B cell (primary cell): ENCODE data around the gene UGGT1. TPM values are rescaled to one million over a fixed set of nuclear protein-coding genes. Genes with fewer than 3 reads are reported as not detected.

Experiments used
- ATAC-seq: fragments of 200-7000 bp; cut with Tn5 transposase; one replicate; pipeline ENCODE4 v1.10.0; 2021; ENCODE audit warnings: low read depth, mild to moderate bottlenecking, moderate number of reproducible peaks, moderate library complexity
- CTCF ChIA-PET: fragments of 350-600 bp; sonication (Branson Sonifier 250); formaldehyde crosslinking; loops from one replicate; lab custom pipeline; 2021; ENCODE audit warnings: antibody characterized with exemption, inconsistent platforms; lab: Charles Lee
- POLR2A ChIA-PET: fragments of 350-600 bp; sonication (Branson Sonifier 250); formaldehyde crosslinking; loops from one replicate; lab custom pipeline; 2021; ENCODE audit warnings: antibody characterized with exemption; lab: Charles Lee
- DNase-seq: peaks from one replicate; pipeline ENCODE4 v3.0.0; 2013
- H2AFZ ChIP-seq: 2 replicates; pipeline ENCODE4 v1.6.1; 2012; ENCODE audit warnings: mild to moderate bottlenecking, low read depth, low read length; ENCODE audit not compliant: insufficient read depth, poor library complexity, severe bottlenecking
- H3K27ac ChIP-seq, 2 donors: 1 replicate in 1 of 2; 2 replicates in 1 of 2; pipeline ENCODE4 v1.5.1; 2012 to 2013; ENCODE audit warnings: low read length in 2 of 2, mild to moderate bottlenecking in 2 of 2, moderate library complexity in 1 of 2
- H3K27me3 ChIP-seq, 4 experiments: fragments of 200-600 bp in 1 of 4; sonication (generic) in 1 of 4; replicated peaks in 1 of 4; 1 replicate in 2 of 4; 2 replicates in 2 of 4; pipeline versions ENCODE4 v1.6.1 to v1.7.0; 2013 to 2016; ENCODE audit warnings: low read length in 3 of 4, mild to moderate bottlenecking in 2 of 4, mixed read lengths in 1 of 4, moderate library complexity in 1 of 4; ENCODE audit not compliant: insufficient read depth in 4 of 4, control insufficient read depth in 3 of 4; ENCODE audit errors: control extremely low read depth in 1 of 4
- H3K36me3 ChIP-seq, 2 experiments: replicated peaks in 1 of 2; 1 replicate in 1 of 2; 2 replicates in 1 of 2; pipeline versions ENCODE4 v1.6.1 to v1.7.1; 2013; ENCODE audit warnings: low read length in 1 of 2; ENCODE audit not compliant: insufficient read depth in 2 of 2, control insufficient read depth in 1 of 2; ENCODE audit errors: control extremely low read depth in 1 of 2, extremely low read depth in 1 of 2
- H3K4me1 ChIP-seq, 2 donors: fragments of 200-600 bp in 1 of 2; sonication (generic) in 1 of 2; 1 replicate in 1 of 2; 2 replicates in 1 of 2; pipeline versions ENCODE4 v1.5.1 to v1.6.1; 2013 to 2017; ENCODE audit warnings: low read length in 2 of 2; ENCODE audit not compliant: control insufficient read depth in 2 of 2, insufficient read depth in 2 of 2
- H3K4me2 ChIP-seq: replicated peaks from 2 replicates; pipeline ENCODE3; 2012; ENCODE audit warnings: mild to moderate bottlenecking, low read depth, low read length; ENCODE audit not compliant: poor library complexity, severe bottlenecking
- H3K4me3 ChIP-seq, 5 experiments: fragments of 200-600 bp in 1 of 5; sonication (generic) in 1 of 5; 1 replicate in 3 of 5; 2 replicates in 2 of 5; pipeline versions ENCODE4 v1.5.1 to v1.7.0; 2011 to 2016; ENCODE audit warnings: low read length in 4 of 5, mild to moderate bottlenecking in 4 of 5, low read depth in 2 of 5, control low read depth in 1 of 5, moderate library complexity in 1 of 5; ENCODE audit not compliant: insufficient read depth in 1 of 5; ENCODE audit errors: control extremely low read depth in 1 of 5, extremely low read depth in 1 of 5
- H3K79me2 ChIP-seq: fragments of 200-600 bp; sonication (generic); one replicate; pipeline ENCODE4 v1.6.0; 2016; ENCODE audit warnings: low read length; ENCODE audit not compliant: control insufficient read depth, insufficient read depth
- H3K9ac ChIP-seq: fragments of 200-600 bp; sonication (generic); 2 replicates; pipeline ENCODE4 v1.6.1; 2017; ENCODE audit warnings: mild to moderate bottlenecking, low read length, moderate library complexity
- H3K9me3 ChIP-seq, 3 donors: one replicate each; pipeline versions ENCODE4 v1.6.1 to v1.7.1; 2013; ENCODE audit warnings: low read length in 2 of 3; ENCODE audit not compliant: control insufficient read depth in 2 of 3, insufficient read depth in 1 of 3; ENCODE audit errors: control extremely low read depth in 1 of 3
- H4K20me1 ChIP-seq: 2 replicates; pipeline ENCODE4 v1.6.0; 2012; ENCODE audit warnings: mild to moderate bottlenecking, low read length; ENCODE audit not compliant: insufficient read depth, control insufficient read depth, poor library complexity, severe bottlenecking
- H3K27ac Mint-ChIP-seq: one replicate; pipeline ENCODE4 v1.8.0; 2021; ENCODE audit warnings: mixed read lengths
- H3K27me3 Mint-ChIP-seq: one replicate; pipeline ENCODE4 v1.8.0; 2021; ENCODE audit warnings: mixed read lengths
- H3K4me1 Mint-ChIP-seq: one replicate; pipeline ENCODE4 v1.8.0; 2021; ENCODE audit warnings: mixed read lengths
- H3K4me3 Mint-ChIP-seq: one replicate; pipeline ENCODE4 v1.8.0; 2021; ENCODE audit warnings: mixed read lengths
- H3K9me3 Mint-ChIP-seq: one replicate; pipeline ENCODE4 v1.8.0; 2022; ENCODE audit warnings: mixed read lengths; ENCODE audit not compliant: insufficient read depth
- EZH2 ChIP-seq: IDR thresholded peaks from 2 replicates; pipeline ENCODE4 v1.6.1; 2012; ENCODE audit warnings: borderline replicate concordance, low read depth, mild to moderate bottlenecking, moderate library complexity, low read length; ENCODE audit not compliant: insufficient read depth, poor library complexity, severe bottlenecking
- WGBS: methylation state at CpG from one replicate; pipeline ENCODE4 v1.1.5; 2013; ENCODE audit warnings: missing lambda C conversion rate; ENCODE audit not compliant: insufficient coverage; 5-methylcytosine and 5-hydroxymethylcytosine counted together
- intact Hi-C: fragments of 100-400 bp; cut with micrococcal nuclease; formaldehyde crosslinking; loops from one replicate; pipeline ENCODE4 v1.10.0; 2022
- polyA plus RNA-seq: library from polyadenylated mRNA; depleted of rRNA; stranded (reverse); fragments of >200 nt; gene quantifications from 2 replicates; pipeline ENCODE4 v1.2.3, GENCODE V29; 2012
- total RNA-seq, 2 donors: library from RNA; stranded (reverse); fragments of 120-200 nt in 1 of 2; gene quantifications; 1 replicate in 1 of 2; 2 replicates in 1 of 2; pipeline versions ENCODE4 v1.2.3 to v1.2.4, GENCODE V29; 2013 to 2022
- TF ChIP-seq, protein P1 (sequence below): fragments of 200-600 bp; IDR thresholded peaks from one replicate; pipeline ENCODE4 v1.8.0; 2022; ENCODE audit warnings: antibody characterized with exemption, mild to moderate bottlenecking

The UGGT1 gene
- total and polyA plus RNA-seq, 2 donors (not counting 1 experiment from before 2014, with no cell fraction given): 8.5 to 44.1 TPM

DNA sequence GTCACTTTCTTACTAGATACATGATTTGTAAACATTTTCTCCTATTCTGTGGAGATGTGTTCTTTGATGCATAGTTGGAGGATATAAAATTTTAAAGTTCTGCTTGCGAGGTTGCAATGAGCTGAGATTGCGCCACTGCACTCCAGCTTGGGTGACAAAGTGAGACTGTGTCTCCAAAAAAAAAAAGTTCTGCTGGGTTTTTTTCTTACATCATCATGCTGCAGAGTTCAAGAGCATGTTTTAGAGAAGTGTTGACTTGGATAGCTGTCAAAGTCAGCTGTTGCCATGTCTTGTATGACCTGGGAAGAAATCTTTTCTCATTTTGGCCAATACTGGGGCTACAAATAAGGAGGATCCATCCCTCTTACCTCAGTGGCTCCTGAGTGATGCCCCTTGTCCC lies 71.3 kb downstream of the UGGT1 start:
- Mint-ChIP-seq H3K9me3 (no peaks in the 10 kb centered on the region), H3K4me3 (no peak overlapping the region), H3K27ac (no peak overlapping the region), H3K27me3 (no peaks in the 10 kb centered on the region), H3K4me1 (no peaks in the 10 kb centered on the region)
- no peak for TF ChIP-seq EZH2
- TF ChIP-seq, protein P1, sequence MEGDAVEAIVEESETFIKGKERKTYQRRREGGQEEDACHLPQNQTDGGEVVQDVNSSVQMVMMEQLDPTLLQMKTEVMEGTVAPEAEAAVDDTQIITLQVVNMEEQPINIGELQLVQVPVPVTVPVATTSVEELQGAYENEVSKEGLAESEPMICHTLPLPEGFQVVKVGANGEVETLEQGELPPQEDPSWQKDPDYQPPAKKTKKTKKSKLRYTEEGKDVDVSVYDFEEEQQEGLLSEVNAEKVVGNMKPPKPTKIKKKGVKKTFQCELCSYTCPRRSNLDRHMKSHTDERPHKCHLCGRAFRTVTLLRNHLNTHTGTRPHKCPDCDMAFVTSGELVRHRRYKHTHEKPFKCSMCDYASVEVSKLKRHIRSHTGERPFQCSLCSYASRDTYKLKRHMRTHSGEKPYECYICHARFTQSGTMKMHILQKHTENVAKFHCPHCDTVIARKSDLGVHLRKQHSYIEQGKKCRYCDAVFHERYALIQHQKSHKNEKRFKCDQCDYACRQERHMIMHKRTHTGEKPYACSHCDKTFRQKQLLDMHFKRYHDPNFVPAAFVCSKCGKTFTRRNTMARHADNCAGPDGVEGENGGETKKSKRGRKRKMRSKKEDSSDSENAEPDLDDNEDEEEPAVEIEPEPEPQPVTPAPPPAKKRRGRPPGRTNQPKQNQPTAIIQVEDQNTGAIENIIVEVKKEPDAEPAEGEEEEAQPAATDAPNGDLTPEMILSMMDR: no peak
- Histone ChIP-seq H3K4me2 (no peak overlapping the region), H3K9me3 (no peaks in the 10 kb centered on the region), H3K4me1 (no peaks in the 10 kb centered on the region), H3K27me3 (no peaks in the 10 kb centered on the region), H2AFZ (no peak overlapping the region), H3K4me3 (no peak overlapping the region), H3K79me2 (no peaks in the 10 kb centered on the region), H3K36me3 (peaks cover 0 to 76% of the 10 kb centered on the region in 2 experiments), H3K27ac (no peak overlapping the region), H3K9ac (no peak overlapping the region), H4K20me1 (no peaks in the 10 kb centered on the region)
- intact Hi-C loops: no loop called here
- POLR2A ChIA-PET: no interaction called here
- no peak for DNase-seq
- CTCF ChIA-PET: no interaction called here
- no peak for ATAC-seq
- WGBS: 100% methylated on average over 1 of the region's 2 CpGs

DNA sequence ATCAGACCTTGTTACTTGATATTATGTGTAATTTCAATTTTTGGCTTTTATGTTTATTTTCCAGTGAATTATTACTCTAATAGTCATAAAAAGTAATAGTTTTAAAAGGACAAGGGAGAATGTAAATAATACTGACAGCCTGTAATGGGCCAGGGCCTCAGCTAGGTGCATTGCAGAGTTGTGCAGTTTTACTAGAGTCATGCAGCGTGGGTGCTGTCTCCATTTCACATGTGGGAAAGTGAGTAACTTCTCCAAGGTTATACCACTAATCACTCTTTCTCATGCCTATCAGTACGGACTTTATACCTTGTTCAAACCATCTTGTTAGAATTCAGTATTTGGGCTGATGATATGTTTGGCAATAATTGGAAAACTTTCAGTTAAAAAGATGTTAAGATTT lies 73.3 kb downstream of the UGGT1 start:
- ChIA-PET POLR2A (no interaction called here), CTCF (no interaction called here)
- ATAC-seq (no peak), DNase-seq (no peak)
- Histone ChIP-seq H4K20me1 (no peaks in the 10 kb centered on the region), H3K9me3 (no peaks in the 10 kb centered on the region), H3K4me3 (no peak overlapping the region), H3K9ac (no peak overlapping the region), H3K36me3 (peaks cover 0 to 76% of the 10 kb centered on the region in 2 experiments), H3K79me2 (no peaks in the 10 kb centered on the region), H3K27me3 (no peaks in the 10 kb centered on the region), H3K4me1 (no peaks in the 10 kb centered on the region), H3K4me2 (no peak overlapping the region), H2AFZ (no peak overlapping the region), H3K27ac (no peak overlapping the region)
- Mint-ChIP-seq H3K4me1 (peaks cover 2% of the 10 kb centered on the region), H3K27ac (no peak overlapping the region), H3K27me3 (no peaks in the 10 kb centered on the region), H3K4me3 (no peak overlapping the region), H3K9me3 (no peaks in the 10 kb centered on the region)
- intact Hi-C loops: no loop called here
- no CpG with 5 or more reads among the region's 2 CpGs for WGBS
- TF ChIP-seq EZH2: no peak
- TF ChIP-seq, protein P1: no peak
